Measurements from ENCODE around the gene COL13A1.

DNA sequence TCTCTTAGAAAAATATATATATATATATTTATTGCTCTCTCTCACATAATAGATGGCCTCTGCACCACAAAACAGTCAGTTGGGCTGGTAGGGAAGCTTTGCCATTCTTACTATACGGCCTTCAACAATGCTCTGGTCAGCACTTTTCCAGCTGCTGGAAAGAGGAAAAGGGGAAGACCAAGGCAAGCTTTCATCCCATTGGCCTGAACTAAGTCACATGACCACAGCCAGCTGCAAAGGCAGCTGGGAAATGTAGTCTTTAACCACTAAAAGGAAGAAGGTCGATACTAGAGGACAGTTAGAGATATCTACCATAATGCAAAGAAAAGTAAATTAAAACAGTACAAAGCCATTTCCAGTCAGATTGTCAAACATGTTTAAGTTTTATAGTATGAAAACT, 192.6 kb downstream of the COL13A1 start:
- TF ChIP-seq, protein P1, sequence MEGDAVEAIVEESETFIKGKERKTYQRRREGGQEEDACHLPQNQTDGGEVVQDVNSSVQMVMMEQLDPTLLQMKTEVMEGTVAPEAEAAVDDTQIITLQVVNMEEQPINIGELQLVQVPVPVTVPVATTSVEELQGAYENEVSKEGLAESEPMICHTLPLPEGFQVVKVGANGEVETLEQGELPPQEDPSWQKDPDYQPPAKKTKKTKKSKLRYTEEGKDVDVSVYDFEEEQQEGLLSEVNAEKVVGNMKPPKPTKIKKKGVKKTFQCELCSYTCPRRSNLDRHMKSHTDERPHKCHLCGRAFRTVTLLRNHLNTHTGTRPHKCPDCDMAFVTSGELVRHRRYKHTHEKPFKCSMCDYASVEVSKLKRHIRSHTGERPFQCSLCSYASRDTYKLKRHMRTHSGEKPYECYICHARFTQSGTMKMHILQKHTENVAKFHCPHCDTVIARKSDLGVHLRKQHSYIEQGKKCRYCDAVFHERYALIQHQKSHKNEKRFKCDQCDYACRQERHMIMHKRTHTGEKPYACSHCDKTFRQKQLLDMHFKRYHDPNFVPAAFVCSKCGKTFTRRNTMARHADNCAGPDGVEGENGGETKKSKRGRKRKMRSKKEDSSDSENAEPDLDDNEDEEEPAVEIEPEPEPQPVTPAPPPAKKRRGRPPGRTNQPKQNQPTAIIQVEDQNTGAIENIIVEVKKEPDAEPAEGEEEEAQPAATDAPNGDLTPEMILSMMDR (IDR thresholded peaks at IDR 0.05; ENCODE audit: low read depth, low read length): no peak
- TF ChIP-seq POLR2A (IDR thresholded peaks at IDR 0.05; ENCODE audit: extremely low read depth, insufficient read length) (no peak), MYC (IDR thresholded peaks at IDR 0.05; ENCODE audit: low read depth, low read length) (no peak)
- TF ChIP-seq, protein P2, sequence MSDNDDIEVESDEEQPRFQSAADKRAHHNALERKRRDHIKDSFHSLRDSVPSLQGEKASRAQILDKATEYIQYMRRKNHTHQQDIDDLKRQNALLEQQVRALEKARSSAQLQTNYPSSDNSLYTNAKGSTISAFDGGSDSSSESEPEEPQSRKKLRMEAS (IDR thresholded peaks at IDR 0.05; ENCODE audit: low read depth, low read length): 0 out of 2 replicates have a peak, but pooled peaks have one; percentile 28
